ENCODE measurements around the gene RNF167.

- TF ChIP-seq CTCF (conservative IDR thresholded peaks at IDR 0.05) (no peak), EZH2 (IDR thresholded peaks at IDR 0.05; ENCODE audit: low read depth) (no peak)
Measured at GRCh38 chr17:4947010-4947410, 6.9 kb downstream of the RNF167 start.
